ENCODE results near the gene B4GALT5. TPM values are rescaled to one million over a fixed set of nuclear protein-coding genes. Genes with fewer than 3 reads are reported as not detected.
"Not testable (repeated sequence)": the region's sequence is repeated elsewhere in the genome, so short reads cannot be mapped to it uniquely, and the experiment has no call there.

Gene B4GALT5
- total RNA-seq, 1 experiment from 2014 or later: 3.7 TPM

- Histone ChIP-seq H3K4me3 (ENCODE audit: low read length) (no peak overlapping the region), H3K27me3 (ENCODE audit: low read length) (no peaks in the 10 kb centered on the region), H3K36me3 (ENCODE audit: insufficient read depth, low read length) (no peaks in the 10 kb centered on the region), H3K4me1 (ENCODE audit: low read length) (peaks cover 56% of the 10 kb centered on the region), H3K27ac (ENCODE audit: low read length) (no peak overlapping the region), H3K4me2 (ENCODE audit: low read depth, low read length, poor library complexity, severe bottlenecking) (peak overlapping the region; percentile 8), H4K20me1 (ENCODE audit: insufficient read depth, low read depth, low read length) (peaks cover 19% of the 10 kb centered on the region), H3K9ac (ENCODE audit: low read length) (no peak overlapping the region), H2AFZ (ENCODE audit: low read length) (no peak overlapping the region), H3K9me3 (ENCODE audit: low read length) (no peaks in the 10 kb centered on the region), H3K79me2 (ENCODE audit: low read length) (no peaks in the 10 kb centered on the region), H3K9me2 (replicated peaks; ENCODE audit: insufficient read depth, low read length) (no peaks in the 10 kb centered on the region)
- DNase-seq: no peak
Measured at GRCh38 chr20:49633643-49634042, 80.0 kb downstream of the B4GALT5 start.

DNA sequence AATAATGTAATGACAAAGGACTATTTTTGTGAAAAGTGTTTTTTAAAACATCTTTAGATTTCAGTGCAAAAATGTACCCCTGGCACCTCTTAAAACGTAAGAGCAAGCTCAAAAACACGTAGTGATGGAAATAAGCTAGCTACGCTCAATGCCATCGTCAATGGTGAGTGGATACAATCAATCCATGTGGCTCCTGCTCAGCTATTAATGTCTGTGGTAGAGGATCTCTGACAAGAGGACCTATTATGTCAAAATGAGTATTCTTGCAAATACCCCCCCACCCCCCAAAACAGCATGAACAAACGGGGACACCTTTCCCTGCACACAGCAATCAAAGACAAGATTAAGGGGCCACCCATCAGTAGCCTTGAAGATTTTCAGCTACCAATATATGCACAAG is 80.7 kb downstream of the B4GALT5 start:
- H3K4me2 ChIP-seq (ENCODE audit: low read depth, low read length, poor library complexity, severe bottlenecking): peak overlapping the region; percentile 8
- H3K27me3 ChIP-seq (ENCODE audit: low read length): no peaks in the 10 kb centered on the region
- no peak overlapping the region for H3K4me3 ChIP-seq (ENCODE audit: low read length)
- peaks cover 56% of the 10 kb centered on the region for H3K4me1 ChIP-seq (ENCODE audit: low read length)
- H3K9me3 ChIP-seq (ENCODE audit: low read length): no peaks in the 10 kb centered on the region
- H2AFZ ChIP-seq (ENCODE audit: low read length): no peak overlapping the region
- DNase-seq: no peak
- no peaks in the 10 kb centered on the region for H3K79me2 ChIP-seq (ENCODE audit: low read length)
- H3K9me2 ChIP-seq (replicated peaks; ENCODE audit: insufficient read depth, low read length): no peaks in the 10 kb centered on the region
- H3K9ac ChIP-seq (ENCODE audit: low read length): no peak overlapping the region
- peaks cover 19% of the 10 kb centered on the region for H4K20me1 ChIP-seq (ENCODE audit: insufficient read depth, low read depth, low read length)
- no peak overlapping the region for H3K27ac ChIP-seq (ENCODE audit: low read length)
- no peaks in the 10 kb centered on the region for H3K36me3 ChIP-seq (ENCODE audit: insufficient read depth, low read length)

DNA sequence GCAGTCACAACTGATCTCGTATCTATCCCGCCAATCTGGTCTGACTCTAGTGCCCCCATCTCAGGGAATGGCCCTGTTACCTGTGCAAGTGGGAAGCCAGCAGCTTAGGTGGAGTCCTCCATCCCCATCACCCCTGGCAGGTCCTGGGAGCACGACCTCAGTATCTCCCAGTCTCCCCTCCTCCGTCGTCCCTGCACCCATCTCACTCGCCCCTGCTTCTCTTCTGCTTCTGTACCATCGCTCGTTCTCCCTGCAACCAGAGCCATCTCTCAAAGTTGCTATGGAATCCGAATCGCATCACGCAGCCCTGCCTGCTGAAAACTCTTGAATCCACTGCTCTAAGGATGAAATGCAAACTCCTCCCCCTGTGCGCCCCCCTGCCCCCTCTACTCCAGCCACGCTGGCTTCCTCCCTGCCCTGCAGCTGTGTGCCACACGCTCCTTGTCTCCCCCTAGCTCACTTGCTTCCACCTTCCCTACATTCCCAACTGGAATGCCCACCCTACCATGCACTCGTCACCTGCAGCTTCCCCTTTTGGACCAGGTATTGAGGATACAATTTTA is 81.7 kb downstream of the B4GALT5 start:
- Histone ChIP-seq H3K79me2 (ENCODE audit: low read length) (no peaks in the 10 kb centered on the region), H3K9me2 (replicated peaks; ENCODE audit: insufficient read depth, low read length) (no peaks in the 10 kb centered on the region), H3K9me3 (ENCODE audit: low read length) (no peaks in the 10 kb centered on the region), H3K27me3 (ENCODE audit: low read length) (no peaks in the 10 kb centered on the region), H3K36me3 (ENCODE audit: insufficient read depth, low read length) (no peaks in the 10 kb centered on the region), H3K4me2 (ENCODE audit: low read depth, low read length, poor library complexity, severe bottlenecking) (peak overlapping the region; percentile 59), H4K20me1 (ENCODE audit: insufficient read depth, low read depth, low read length) (peaks cover 25% of the 10 kb centered on the region), H3K4me3 (ENCODE audit: low read length) (no peak overlapping the region), H3K9ac (ENCODE audit: low read length) (0 out of 2 replicates have a peak overlapping the region, but pooled peaks have one; percentile 12), H3K27ac (ENCODE audit: low read length) (no peak overlapping the region), H3K4me1 (ENCODE audit: low read length) (peaks cover 63% of the 10 kb centered on the region), H2AFZ (ENCODE audit: low read length) (no peak overlapping the region)
- DNase-seq: no peak

DNA sequence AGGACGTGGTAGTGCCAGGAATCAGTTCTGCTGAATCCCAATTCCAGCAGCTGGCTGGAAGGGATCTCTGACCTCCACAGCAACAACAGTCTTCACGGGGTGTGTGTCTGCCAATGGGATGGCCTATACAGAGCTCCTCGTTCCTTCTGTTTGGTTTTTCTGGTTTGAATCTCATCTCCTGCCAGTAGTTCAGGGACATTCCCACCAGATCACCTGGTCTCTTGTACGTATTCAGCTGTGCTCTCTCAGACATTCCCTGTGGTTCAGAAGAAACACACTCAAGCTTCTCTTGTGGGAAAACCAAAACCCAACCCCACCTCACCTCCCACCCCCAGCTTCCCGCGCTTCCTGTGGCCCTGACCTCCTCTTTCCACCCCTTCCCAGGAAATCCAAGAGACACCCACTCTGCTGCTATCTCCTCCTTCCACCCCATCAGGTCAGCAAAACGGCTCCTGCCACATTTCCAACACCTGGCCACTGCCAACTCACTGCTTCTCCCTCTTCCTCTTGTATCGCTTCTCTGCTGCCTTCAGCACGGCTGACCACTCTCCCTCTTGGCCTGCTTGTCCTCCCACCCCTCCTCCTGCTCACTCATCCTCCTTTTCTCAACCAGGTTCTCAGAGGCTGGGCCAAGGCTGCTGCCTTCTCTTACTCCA is 82.5 kb downstream of the B4GALT5 start:
- Histone ChIP-seq H3K27ac (ENCODE audit: low read length) (no peak overlapping the region), H3K4me2 (ENCODE audit: low read depth, low read length, poor library complexity, severe bottlenecking) (peak overlapping the region; percentile 59)

GRCh38 chr20:49630396-49630951 is 83.2 kb downstream of the B4GALT5 start:
- no peaks in the 10 kb centered on the region for H3K27me3 ChIP-seq (ENCODE audit: low read length)
- no peaks in the 10 kb centered on the region for H3K79me2 ChIP-seq (ENCODE audit: low read length)
- no peak overlapping the region for H3K27ac ChIP-seq (ENCODE audit: low read length)
- peaks cover 60% of the 10 kb centered on the region for H3K4me1 ChIP-seq (ENCODE audit: low read length)
- H3K4me3 ChIP-seq (ENCODE audit: low read length): peak overlapping the region; percentile 29; the same call in 1 of the 2 replicates
- H3K9me3 ChIP-seq (ENCODE audit: low read length): no peaks in the 10 kb centered on the region
- peaks cover 27% of the 10 kb centered on the region for H4K20me1 ChIP-seq (ENCODE audit: insufficient read depth, low read depth, low read length)
- H3K36me3 ChIP-seq (ENCODE audit: insufficient read depth, low read length): no peaks in the 10 kb centered on the region
- DNase-seq: peak; percentile 89
- H2AFZ ChIP-seq (ENCODE audit: low read length): no peak overlapping the region
- no peak overlapping the region for H3K9ac ChIP-seq (ENCODE audit: low read length)
- peak overlapping the region; percentile 59 for H3K4me2 ChIP-seq (ENCODE audit: low read depth, low read length, poor library complexity, severe bottlenecking)
- no peaks in the 10 kb centered on the region for H3K9me2 ChIP-seq (replicated peaks; ENCODE audit: insufficient read depth, low read length)

More for the DNA sequence above, 82.5 kb downstream of the B4GALT5 start:
- peak overlapping the region; percentile 29; the same call in 1 of the 2 replicates for H3K4me3 ChIP-seq (ENCODE audit: low read length)
- no peak for DNase-seq
- H3K9me3 ChIP-seq (ENCODE audit: low read length): no peaks in the 10 kb centered on the region
- H3K79me2 ChIP-seq (ENCODE audit: low read length): no peaks in the 10 kb centered on the region
- no peaks in the 10 kb centered on the region for H3K36me3 ChIP-seq (ENCODE audit: insufficient read depth, low read length)
- H3K4me1 ChIP-seq (ENCODE audit: low read length): peaks cover 55% of the 10 kb centered on the region
- H2AFZ ChIP-seq (ENCODE audit: low read length): no peak overlapping the region
- 0 out of 2 replicates have a peak overlapping the region, but pooled peaks have one; percentile 12 for H3K9ac ChIP-seq (ENCODE audit: low read length)
- no peaks in the 10 kb centered on the region for H3K27me3 ChIP-seq (ENCODE audit: low read length)
- H3K9me2 ChIP-seq (replicated peaks; ENCODE audit: insufficient read depth, low read length): no peaks in the 10 kb centered on the region
- peaks cover 27% of the 10 kb centered on the region for H4K20me1 ChIP-seq (ENCODE audit: insufficient read depth, low read depth, low read length)

- no peak overlapping the region for H3K27ac ChIP-seq (ENCODE audit: low read length)
Measured at GRCh38 chr20:49629606-49630005, 84.1 kb downstream of the B4GALT5 start.

DNA sequence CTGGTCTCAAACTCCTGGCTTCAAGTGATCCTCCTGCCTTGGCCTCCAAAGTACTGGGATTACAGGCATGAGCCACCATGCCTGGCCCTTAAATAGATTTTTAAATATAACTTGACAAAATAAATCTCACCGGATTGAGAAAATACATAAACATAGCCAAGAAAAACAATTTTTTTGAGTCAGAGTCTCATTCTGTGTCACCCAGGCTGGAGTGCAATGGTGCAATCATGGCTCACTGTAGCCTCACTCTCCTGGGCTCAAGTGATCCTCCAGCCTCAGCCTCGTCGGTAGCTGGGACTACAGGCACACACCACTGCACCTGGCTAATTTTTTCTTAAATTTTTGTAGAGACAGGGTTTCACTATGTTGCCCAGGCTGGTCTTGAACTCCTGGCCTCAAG is 85.4 kb downstream of the B4GALT5 start:
- Histone ChIP-seq H3K4me1 (ENCODE audit: low read length) (peaks cover 60% of the 10 kb centered on the region), H4K20me1 (ENCODE audit: insufficient read depth, low read depth, low read length) (peaks cover 25% of the 10 kb centered on the region)
- not testable (repeated sequence) for DNase-seq; H3K27me3 ChIP-seq (ENCODE audit: low read length); H3K4me2 ChIP-seq (ENCODE audit: low read depth, low read length, poor library complexity, severe bottlenecking); H3K9me2 ChIP-seq (replicated peaks; ENCODE audit: insufficient read depth, low read length); H3K36me3 ChIP-seq (ENCODE audit: insufficient read depth, low read length); H3K27ac ChIP-seq (ENCODE audit: low read length); H3K79me2 ChIP-seq (ENCODE audit: low read length); H2AFZ ChIP-seq (ENCODE audit: low read length); H3K4me3 ChIP-seq (ENCODE audit: low read length); H3K9me3 ChIP-seq (ENCODE audit: low read length); H3K9ac ChIP-seq (ENCODE audit: low read length)

More at GRCh38 chr20:49629606-49630005, 84.1 kb downstream of the B4GALT5 start:
- Histone ChIP-seq H3K4me3 (ENCODE audit: low read length) (no peak overlapping the region), H3K27me3 (ENCODE audit: low read length) (no peaks in the 10 kb centered on the region), H3K9ac (ENCODE audit: low read length) (no peak overlapping the region), H3K4me2 (ENCODE audit: low read depth, low read length, poor library complexity, severe bottlenecking) (peak overlapping the region; percentile 59), H3K9me3 (ENCODE audit: low read length) (no peaks in the 10 kb centered on the region), H2AFZ (ENCODE audit: low read length) (no peak overlapping the region), H3K79me2 (ENCODE audit: low read length) (no peaks in the 10 kb centered on the region), H4K20me1 (ENCODE audit: insufficient read depth, low read depth, low read length) (peaks cover 25% of the 10 kb centered on the region), H3K9me2 (replicated peaks; ENCODE audit: insufficient read depth, low read length) (no peaks in the 10 kb centered on the region), H3K4me1 (ENCODE audit: low read length) (peaks cover 66% of the 10 kb centered on the region), H3K36me3 (ENCODE audit: insufficient read depth, low read length) (no peaks in the 10 kb centered on the region)
- no peak for DNase-seq

GRCh38 chr20:49627329-49627761 is 86.3 kb downstream of the B4GALT5 start:
- Histone ChIP-seq H3K9ac (ENCODE audit: low read length) (no peak overlapping the region), H3K9me3 (ENCODE audit: low read length) (no peaks in the 10 kb centered on the region), H3K79me2 (ENCODE audit: low read length) (no peaks in the 10 kb centered on the region), H3K4me2 (ENCODE audit: low read depth, low read length, poor library complexity, severe bottlenecking) (no peak overlapping the region), H3K36me3 (ENCODE audit: insufficient read depth, low read length) (no peaks in the 10 kb centered on the region), H3K9me2 (replicated peaks; ENCODE audit: insufficient read depth, low read length) (no peaks in the 10 kb centered on the region), H3K27ac (ENCODE audit: low read length) (no peak overlapping the region), H3K4me3 (ENCODE audit: low read length) (no peak overlapping the region), H3K4me1 (ENCODE audit: low read length) (peaks cover 51% of the 10 kb centered on the region), H2AFZ (ENCODE audit: low read length) (no peak overlapping the region), H3K27me3 (ENCODE audit: low read length) (no peaks in the 10 kb centered on the region), H4K20me1 (ENCODE audit: insufficient read depth, low read depth, low read length) (peaks cover 25% of the 10 kb centered on the region)
- DNase-seq: no peak
